C4-2B (cell line): Measurements from ENCODE around the gene CPAMD8.
"Not testable (repeated sequence)": the region's sequence is repeated elsewhere in the genome, so short reads cannot be mapped to it uniquely, and the experiment has no call there.

Source experiments
- H3K27ac ChIP-seq: fragments of 450-650 bp; 2 replicates; pipeline ENCODE4 v1.5.1; 2017
- ZFX ChIP-seq: fragments of 450-650 bp; IDR thresholded peaks from 2 replicates; pipeline ENCODE4 v1.6.1; 2017
- TF ChIP-seq, protein P1 (sequence below): fragments of 450-650 bp; conservative IDR thresholded peaks from 2 replicates; pipeline ENCODE4 v1.5.1; 2017; ENCODE audit warnings: mild to moderate bottlenecking

The CPAMD8 gene

DNA sequence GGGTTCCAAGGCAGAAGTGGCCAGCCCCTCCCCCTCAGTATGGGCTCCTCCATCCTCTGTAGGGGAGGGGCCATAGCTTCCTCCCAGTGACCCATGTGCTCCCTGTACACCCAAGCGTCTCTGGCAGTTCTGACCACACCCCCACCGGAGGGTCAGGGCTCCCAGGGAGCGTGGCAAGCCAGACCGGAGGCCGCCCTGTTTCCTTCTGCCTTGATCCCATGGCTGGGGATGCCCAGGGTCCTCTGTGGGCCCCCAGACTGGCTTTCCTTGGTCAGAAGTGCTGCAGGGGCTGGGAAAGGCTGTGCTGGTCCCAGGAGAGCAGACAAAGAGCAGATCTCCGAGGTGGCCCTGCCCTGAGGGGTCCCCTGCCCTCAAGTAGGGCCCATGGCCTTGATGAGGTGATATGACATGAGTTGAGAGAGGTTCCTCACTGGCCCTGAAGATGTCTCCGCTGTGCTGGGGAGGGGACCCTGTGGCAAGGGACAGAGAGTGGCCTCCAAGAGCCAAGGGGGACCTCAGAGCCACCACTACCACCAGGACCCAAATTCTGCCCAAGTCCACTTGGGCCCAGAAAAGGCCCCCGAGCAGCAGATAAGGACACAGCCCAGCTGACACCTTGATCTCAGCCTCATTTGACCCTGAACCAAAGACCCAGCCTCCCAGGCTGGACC, 145.6 kb downstream of the CPAMD8 start:
- TF ChIP-seq, protein P1, sequence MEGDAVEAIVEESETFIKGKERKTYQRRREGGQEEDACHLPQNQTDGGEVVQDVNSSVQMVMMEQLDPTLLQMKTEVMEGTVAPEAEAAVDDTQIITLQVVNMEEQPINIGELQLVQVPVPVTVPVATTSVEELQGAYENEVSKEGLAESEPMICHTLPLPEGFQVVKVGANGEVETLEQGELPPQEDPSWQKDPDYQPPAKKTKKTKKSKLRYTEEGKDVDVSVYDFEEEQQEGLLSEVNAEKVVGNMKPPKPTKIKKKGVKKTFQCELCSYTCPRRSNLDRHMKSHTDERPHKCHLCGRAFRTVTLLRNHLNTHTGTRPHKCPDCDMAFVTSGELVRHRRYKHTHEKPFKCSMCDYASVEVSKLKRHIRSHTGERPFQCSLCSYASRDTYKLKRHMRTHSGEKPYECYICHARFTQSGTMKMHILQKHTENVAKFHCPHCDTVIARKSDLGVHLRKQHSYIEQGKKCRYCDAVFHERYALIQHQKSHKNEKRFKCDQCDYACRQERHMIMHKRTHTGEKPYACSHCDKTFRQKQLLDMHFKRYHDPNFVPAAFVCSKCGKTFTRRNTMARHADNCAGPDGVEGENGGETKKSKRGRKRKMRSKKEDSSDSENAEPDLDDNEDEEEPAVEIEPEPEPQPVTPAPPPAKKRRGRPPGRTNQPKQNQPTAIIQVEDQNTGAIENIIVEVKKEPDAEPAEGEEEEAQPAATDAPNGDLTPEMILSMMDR, result no peak
- no peak for TF ChIP-seq ZFX
- no peak overlapping the region for H3K27ac ChIP-seq

DNA sequence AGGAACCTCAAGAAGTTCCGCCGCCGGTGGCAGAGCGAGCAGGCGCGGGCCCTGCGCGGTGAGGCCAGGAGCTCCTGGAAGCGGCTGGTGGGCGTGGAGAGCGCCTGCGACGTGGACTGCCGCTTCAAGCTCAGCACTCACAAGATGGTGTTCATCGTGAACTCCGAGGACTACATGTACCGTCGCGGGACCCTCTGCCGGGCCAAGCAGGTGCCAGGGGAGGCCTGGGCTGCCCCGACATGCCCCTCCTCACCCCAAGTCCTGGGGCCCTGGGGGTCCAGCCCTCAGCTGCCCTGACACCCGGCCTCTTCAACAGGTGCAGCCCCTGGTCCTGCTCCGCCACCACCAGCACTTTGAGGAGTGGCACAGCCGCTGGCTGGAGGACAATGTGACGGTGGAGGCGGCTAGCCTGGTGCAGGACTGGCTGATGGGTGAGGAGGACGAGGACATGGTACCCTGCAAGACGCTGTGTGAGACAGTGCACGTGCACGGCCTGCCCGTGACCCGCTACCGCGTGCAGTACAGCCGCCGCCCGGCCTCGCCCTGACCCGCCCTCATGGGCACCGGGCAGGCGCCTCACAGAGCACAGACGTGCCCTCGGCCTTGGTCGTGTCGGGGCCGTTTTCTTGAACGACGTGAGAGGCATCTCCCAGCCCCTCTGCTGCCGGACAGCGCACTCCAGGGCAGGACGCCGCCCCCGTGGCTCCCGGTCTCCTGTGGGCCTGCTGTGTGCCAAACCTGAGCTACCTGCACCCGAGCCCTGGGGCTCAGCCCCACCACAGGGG, 148.2 kb downstream of the CPAMD8 start:
- TF ChIP-seq, protein P1, result no peak
- no peak for TF ChIP-seq ZFX
- H3K27ac ChIP-seq, result no peak overlapping the region

DNA sequence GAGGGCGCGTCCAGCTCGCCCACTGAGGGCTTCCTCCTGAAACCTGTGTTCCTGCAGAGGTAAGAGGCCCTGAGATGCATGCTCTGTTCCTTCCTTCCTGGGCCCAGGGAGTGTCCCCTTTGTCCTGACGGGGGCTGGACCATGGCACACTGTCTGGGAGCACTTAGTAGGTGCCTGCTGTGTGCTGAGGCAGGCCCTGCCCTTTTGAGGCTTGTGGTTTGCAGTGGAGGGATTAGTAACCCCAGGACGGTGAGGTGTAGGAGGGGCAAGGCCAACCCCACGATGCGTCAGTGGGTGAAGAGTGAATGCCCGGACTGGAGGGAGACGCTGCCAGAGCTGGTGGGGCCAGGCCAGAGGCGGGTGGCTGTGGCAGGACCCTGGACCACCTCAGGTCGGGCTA, 149.0 kb downstream of the CPAMD8 start:
- H3K27ac ChIP-seq, result no peak overlapping the region
- TF ChIP-seq ZFX, result no peak
- TF ChIP-seq, protein P1, result no peak

DNA sequence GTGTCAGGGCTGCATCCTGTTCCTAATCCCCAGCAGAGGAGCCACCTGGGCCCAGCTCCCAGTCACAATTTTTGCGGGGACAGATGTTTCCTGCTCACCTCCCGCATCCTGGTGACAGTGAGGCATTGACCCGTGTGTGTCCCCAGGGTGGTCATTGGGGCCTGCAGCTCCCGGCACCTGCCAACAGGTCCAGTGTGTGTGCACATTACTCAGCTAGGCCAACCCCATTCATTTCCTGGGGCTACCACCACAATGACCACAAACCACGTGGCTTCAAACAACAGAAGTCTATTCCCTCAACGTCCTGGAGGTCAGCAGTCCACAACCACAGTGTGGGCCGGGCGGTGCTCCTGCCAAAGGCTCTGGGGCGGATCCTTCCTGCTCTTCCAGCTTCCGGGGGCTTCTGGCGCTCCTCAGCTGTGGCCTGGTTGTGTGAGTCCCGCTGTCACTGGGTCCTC, 149.7 kb downstream of the CPAMD8 start:
- H3K27ac ChIP-seq, result no peak overlapping the region
- no peak for TF ChIP-seq ZFX
- TF ChIP-seq, protein P1, result no peak

GRCh38 chr19:16875584-16876555, 150.7 kb downstream of the CPAMD8 start:
- H3K27ac ChIP-seq, result no peak overlapping the region

GRCh38 chr19:16874978-16875299, 151.7 kb downstream of the CPAMD8 start:
- not testable (repeated sequence) for H3K27ac ChIP-seq

More at GRCh38 chr19:16875584-16876555, 150.7 kb downstream of the CPAMD8 start:
- no peak for TF ChIP-seq ZFX
- TF ChIP-seq, protein P1, result no peak

DNA sequence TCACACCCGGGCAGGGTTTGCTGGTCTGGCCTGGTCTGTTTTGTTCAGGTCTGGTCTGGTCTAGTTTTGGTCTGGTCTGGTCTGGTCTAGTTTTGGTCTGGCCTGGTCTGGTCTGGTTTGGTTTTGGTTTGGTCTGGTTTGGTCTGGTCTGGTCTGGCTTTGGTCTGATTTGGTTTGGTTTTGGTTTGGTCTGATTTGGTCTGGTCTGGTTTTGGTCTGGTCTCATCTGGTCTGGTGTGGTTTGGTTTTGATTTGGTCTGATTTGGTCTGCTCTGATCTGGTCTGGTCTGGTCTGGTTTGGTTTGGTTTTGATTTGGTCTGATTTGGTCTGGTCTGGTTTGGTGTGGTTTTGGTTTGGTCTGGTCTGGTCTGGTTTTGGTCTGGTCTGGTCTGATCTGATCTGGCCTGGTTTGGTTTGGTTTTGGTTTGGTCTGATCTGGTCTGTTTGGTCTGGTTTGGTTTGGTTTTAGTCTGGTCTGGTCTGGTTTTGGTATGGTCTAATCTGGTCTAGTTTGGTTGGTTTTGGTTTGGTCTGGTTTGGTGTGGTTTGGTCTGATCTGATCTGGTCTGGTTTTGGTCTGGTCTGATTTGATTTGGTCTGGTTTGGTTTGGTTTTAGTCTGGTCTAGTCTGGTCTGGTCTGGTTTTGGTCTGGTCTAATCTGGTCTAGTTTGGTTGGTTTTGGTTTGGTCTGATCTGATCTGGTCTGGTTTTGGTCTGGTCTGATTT, 152.2 kb downstream of the CPAMD8 start:
- no peak overlapping the region for H3K27ac ChIP-seq
- no peak for TF ChIP-seq ZFX
- TF ChIP-seq, protein P1, result no peak
